Lower leg skin (tissue), 4 donors: ENCODE measurements around the gene ZNF749. TPM values are rescaled to one million over a fixed set of nuclear protein-coding genes. Genes with fewer than 3 reads are reported as not detected.
A peak's percentile ranks its signal among the peaks of the same experiment; 100 is the strongest.

Experiments
- DNase-seq, 2 donors: peaks; one replicate each; pipeline ENCODE4 v3.0.0-alpha.2; 2019; ENCODE audit warnings: low spot score in 2 of 2
- H3K4me3 ChIP-seq: fragments of 200-600 bp; sonication (generic); 2 replicates; pipeline ENCODE4 v1.5.1; 2017; ENCODE audit warnings: mild to moderate bottlenecking, low read depth; ENCODE audit not compliant: poor library complexity, severe bottlenecking
- CTCF ChIP-seq, 3 donors: fragments of 450-650 bp; IDR thresholded peaks; one replicate each; pipeline ENCODE4 v1.5.1; 2016; ENCODE audit warnings: antibody characterized with exemption in 3 of 3, mild to moderate bottlenecking in 3 of 3, moderate library complexity in 2 of 3
- POLR2A ChIP-seq, 2 donors: fragments of 450-650 bp; IDR thresholded peaks; one replicate each; pipeline ENCODE4 v1.6.1; 2016 to 2017; ENCODE audit warnings: antibody characterized with exemption in 2 of 2, mild to moderate bottlenecking in 1 of 2, moderate library complexity in 1 of 2
- WGBS, 2 donors: methylation state at CpG; one replicate each; pipeline ENCODE4 v1.1.5; 2018; 5-methylcytosine and 5-hydroxymethylcytosine counted together
- intact Hi-C: fragments of 100-400 bp; cut with DNase I; formaldehyde crosslinking; loops from one replicate; pipeline ENCODE4 v1.15.0; 2023; ENCODE audit warnings: low total_unique reads
- total RNA-seq, 4 donors: library from RNA; depleted of rRNA; stranded (reverse); fragments of >200 nt; gene quantifications; one replicate each; pipeline ENCODE4 v1.1.0, GENCODE V29; 2016

Gene ZNF749
- total RNA-seq = 10 to 100 TPM in 3 of 4 donors, 1 to 10 TPM in 1; 7.8 to 16.1 (median 12.9) TPM

- no peak for TF ChIP-seq POLR2A (IDR thresholded peaks at IDR 0.05)
- TF ChIP-seq CTCF (IDR thresholded peaks at IDR 0.05) = no peak
- peak; percentile 100 for DNase-seq
- peak within 1 kb of the TSS; percentile 77 for H3K4me3 ChIP-seq
- intact Hi-C loops = no loop called here
- 1% methylated on average over 57 to 60 of the region's 61 CpGs for WGBS, 2 donors
Observed at GRCh38 chr19:57435062-57435978, at the start of gene ZNF749. ZNF749 (plus strand) TSS chr19:57435325; CDS start chr19:57435579, 254 bp downstream.

GRCh38 chr19:57389194-57389729, 45.9 kb upstream of the ZNF749 start:
- TF ChIP-seq POLR2A (IDR thresholded peaks at IDR 0.05) (no peak), CTCF (IDR thresholded peaks at IDR 0.05) (no peak)
- DNase-seq = no peak
- WGBS, 2 donors = 54 to 56% methylated on average over 11 of the region's 11 CpGs
- intact Hi-C loops = no loop called here
- no peak overlapping the region for H3K4me3 ChIP-seq

GRCh38 chr19:57389730-57390598, 45.2 kb upstream of the ZNF749 start, which contains the start of gene ZNF548:
ZNF548 (plus strand) TSS chr19:57389854; CDS start chr19:57390100, 246 bp downstream.
- intact Hi-C loops = no loop called here
- 0 to 1% methylated on average over 42 to 49 of the region's 50 CpGs for WGBS, 2 donors
- peak; percentile 97 to 99 for DNase-seq
- no peak for TF ChIP-seq CTCF (IDR thresholded peaks at IDR 0.05)
- TF ChIP-seq POLR2A (IDR thresholded peaks at IDR 0.05) = no peak
- peak within 1 kb of the TSS; percentile 85 for H3K4me3 ChIP-seq

GRCh38 chr19:57395710-57396109, 39.4 kb upstream of the ZNF749 start:
- no peak overlapping the region for H3K4me3 ChIP-seq
- 84 to 87% methylated on average over 5 of the region's 5 CpGs for WGBS, 2 donors
- DNase-seq = no peak
- intact Hi-C loops = no loop called here
- TF ChIP-seq CTCF (IDR thresholded peaks at IDR 0.05) = no peak
- TF ChIP-seq POLR2A (IDR thresholded peaks at IDR 0.05) = no peak

- WGBS, 2 donors = 96% methylated on average over 5 of the region's 5 CpGs
- intact Hi-C loops = no loop called here
- TF ChIP-seq POLR2A (IDR thresholded peaks at IDR 0.05) (no peak), CTCF (IDR thresholded peaks at IDR 0.05) (no peak)
- H3K4me3 ChIP-seq = no peak overlapping the region
- DNase-seq = no peak
Observed at GRCh38 chr19:57398868-57399267, 36.3 kb upstream of the ZNF749 start.
